Gastroesophageal sphincter (tissue), 4 donors: ENCODE results near the gene ACAA1. TPM values are rescaled to one million over a fixed set of nuclear protein-coding genes. Genes with fewer than 3 reads are reported as not detected.

ENCODE experiments used
- ATAC-seq: fragments of 150-250 bp; one replicate; pipeline ENCODE4 v1.9.1; 2016; ENCODE audit warnings: mild to moderate bottlenecking, moderate library complexity
- H3K27ac ChIP-seq, 4 donors: fragments of 200-600 bp; sonication (generic) in 3 of 4; 1 replicate in 3 of 4; 2 replicates in 1 of 4; pipeline ENCODE4 v1.5.1; 2016 to 2019
- H3K27me3 ChIP-seq: fragments of 200-600 bp; sonication (generic); one replicate; pipeline ENCODE4 v1.5.1; 2019
- H3K36me3 ChIP-seq, 2 donors: fragments of 200-600 bp; sonication (generic); one replicate each; pipeline ENCODE4 v1.5.1; 2019; ENCODE audit warnings: control low read depth in 1 of 2
- H3K4me1 ChIP-seq, 3 donors: fragments of 200-600 bp; sonication (generic); 1 replicate in 2 of 3; 2 replicates in 1 of 3; pipeline ENCODE4 v1.5.1; 2016 to 2019; ENCODE audit warnings: control low read depth in 2 of 3
- H3K4me3 ChIP-seq, 2 donors: fragments of 200-600 bp; sonication (generic); one replicate each; pipeline ENCODE4 v1.5.1; 2019; ENCODE audit warnings: mild to moderate bottlenecking in 1 of 2, moderate library complexity in 1 of 2
- H3K9me3 ChIP-seq, 3 donors: fragments of 200-600 bp; sonication (generic); one replicate each; pipeline ENCODE4 v1.5.1; 2017 to 2019; ENCODE audit warnings: control low read depth in 2 of 3
- CTCF ChIP-seq, 4 experiments: fragments of 200-600 bp in 2 of 4; fragments of 450-650 bp in 2 of 4; sonication (generic) in 1 of 4; IDR thresholded peaks; one replicate each; pipeline ENCODE4 v1.5.1; 2017 to 2019; ENCODE audit warnings: antibody characterized with exemption in 4 of 4, mild to moderate bottlenecking in 2 of 4, moderate library complexity in 2 of 4
- EP300 ChIP-seq: sonication (generic); formaldehyde crosslinking; IDR thresholded peaks from one replicate; pipeline ENCODE4 v1.6.1; 2017; ENCODE audit warnings: antibody characterized with exemption, mild to moderate bottlenecking
- POLR2A ChIP-seq, 2 donors: fragments of 450-650 bp; IDR thresholded peaks; one replicate each; pipeline ENCODE4 v1.6.1; 2017; ENCODE audit warnings: antibody characterized with exemption in 2 of 2, mild to moderate bottlenecking in 2 of 2, moderate library complexity in 1 of 2
- POLR2AphosphoS5 ChIP-seq: sonication (generic); formaldehyde crosslinking; IDR thresholded peaks from one replicate; pipeline ENCODE4 v1.6.1; 2017; ENCODE audit warnings: antibody characterized with exemption
- WGBS, 2 donors: methylation state at CpG; one replicate each; pipeline ENCODE4 v1.1.5; 2018; ENCODE audit warnings: low coverage in 1 of 2; 5-methylcytosine and 5-hydroxymethylcytosine counted together
- total RNA-seq, 4 donors: library from RNA; depleted of rRNA; stranded (reverse); fragments of >200 nt; gene quantifications; one replicate each; pipeline ENCODE4 v1.1.0, GENCODE V29; 2016

Gene ACAA1
- total RNA-seq, 4 donors from 2014 or later = 28.3 to 46.6 (median 41.2) TPM

DNA sequence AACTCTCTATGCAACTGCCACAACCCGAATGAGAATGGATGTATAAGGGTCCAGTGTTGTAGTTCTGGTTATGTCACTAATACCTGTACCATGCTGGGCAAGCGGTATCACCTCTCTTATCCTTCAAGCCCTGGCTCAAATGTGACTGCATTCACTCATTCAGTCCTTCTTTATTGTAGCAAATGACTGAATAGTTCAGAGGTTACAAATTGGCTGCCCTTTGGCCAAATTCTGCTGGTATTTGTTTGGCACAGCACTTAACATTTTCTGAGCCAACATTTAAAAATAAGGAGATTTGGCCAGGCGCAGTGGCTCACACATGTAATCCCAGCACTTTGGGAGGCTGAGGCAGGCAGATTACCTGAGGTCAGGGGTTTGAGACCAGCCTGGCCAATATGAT is 50.4 kb downstream of the ACAA1 start:
- ATAC-seq = no peak
- Histone ChIP-seq H3K36me3 (no peaks in the 10 kb centered on the region), H3K27me3 (no peaks in the 10 kb centered on the region), H3K4me3 (no peak overlapping the region), H3K4me1 (no peaks in the 10 kb centered on the region), H3K27ac (no peak overlapping the region), H3K9me3 (peaks cover 0 to 30% (median 0%) of the 10 kb centered on the region in 3 donors)
- 73 to 93% methylated on average over 2 to 3 of the region's 3 CpGs for WGBS, 2 donors
- TF ChIP-seq CTCF (IDR thresholded peaks at IDR 0.05) (no peak), POLR2AphosphoS5 (no peak), EP300 (no peak), POLR2A (IDR thresholded peaks at IDR 0.05) (no peak)

DNA sequence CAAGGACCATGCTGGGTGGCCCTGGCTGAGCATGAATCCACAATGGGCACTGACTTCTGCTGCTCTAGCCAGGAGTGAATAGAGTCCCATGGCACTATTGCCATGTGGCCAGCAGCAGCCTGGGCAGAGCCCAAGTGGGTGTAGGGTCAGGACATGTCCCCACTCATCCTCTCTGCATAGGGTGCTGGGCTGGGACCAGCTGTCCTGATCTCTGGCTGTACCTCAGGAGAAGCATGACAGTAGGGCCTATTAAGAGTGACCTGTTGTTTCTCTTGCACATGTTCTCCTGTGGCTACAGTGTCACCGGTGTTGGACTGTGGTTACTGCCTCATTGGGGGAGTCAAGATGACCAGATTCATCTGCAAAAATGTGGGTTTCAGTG is 51.0 kb downstream of the ACAA1 start:
- no peak for ATAC-seq
- TF ChIP-seq POLR2A (IDR thresholded peaks at IDR 0.05) (no peak), EP300 (no peak), POLR2AphosphoS5 (no peak), CTCF (IDR thresholded peaks at IDR 0.05) (no peak)
- no CpG with 5 or more reads among the region's 1 CpG for WGBS, 2 donors

DNA sequence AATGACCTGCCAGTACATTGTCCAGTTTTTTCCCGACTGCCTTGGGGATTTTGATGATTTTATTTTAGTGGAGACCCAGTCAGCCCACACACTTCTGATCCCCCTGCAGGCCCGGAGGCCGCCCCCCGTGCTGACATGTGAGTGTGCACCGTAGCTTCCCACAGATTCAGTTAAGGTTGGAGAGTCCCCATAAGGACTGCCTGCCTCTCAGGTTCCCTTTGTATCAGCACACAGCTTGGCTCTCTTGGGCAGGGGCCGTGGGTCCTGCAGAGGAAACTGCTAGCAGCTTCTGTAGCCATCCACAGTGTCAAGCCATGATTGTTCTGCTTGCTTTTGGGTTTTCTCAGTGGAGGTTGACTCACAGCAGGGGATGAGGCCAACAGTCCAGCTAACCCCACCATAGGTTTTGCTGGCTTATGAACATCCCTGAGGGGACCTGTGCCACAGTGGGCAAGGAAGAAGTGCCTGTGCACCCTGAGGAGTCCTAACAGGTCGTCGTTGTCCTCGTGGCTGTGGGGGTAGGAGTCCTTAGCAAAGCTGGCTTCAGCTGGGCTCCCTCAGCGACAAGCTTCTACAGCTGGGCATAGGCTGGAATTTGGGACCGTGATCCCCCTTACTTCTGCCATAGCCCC is 51.5 kb downstream of the ACAA1 start:
- Histone ChIP-seq H3K27me3 (no peaks in the 10 kb centered on the region), H3K4me1 (no peaks in the 10 kb centered on the region), H3K27ac (no peak overlapping the region), H3K9me3 (peaks cover 0 to 30% (median 0%) of the 10 kb centered on the region in 3 donors), H3K4me3 (no peak overlapping the region), H3K36me3 (no peaks in the 10 kb centered on the region)
- WGBS, 2 donors = 83% methylated on average over 4 of the region's 11 CpGs; no CpG with 5 or more reads in 1 of the 2 donors
- ATAC-seq = peak; percentile 16
- no peak for TF ChIP-seq POLR2A (IDR thresholded peaks at IDR 0.05)
- TF ChIP-seq EP300 = no peak
- TF ChIP-seq CTCF (IDR thresholded peaks at IDR 0.05) = no peak
- TF ChIP-seq POLR2AphosphoS5 = no peak

More for the DNA sequence above, 51.0 kb downstream of the ACAA1 start:
- H3K36me3 ChIP-seq = no peaks in the 10 kb centered on the region
- H3K4me3 ChIP-seq = no peak overlapping the region
- H3K27me3 ChIP-seq = no peaks in the 10 kb centered on the region
- no peak overlapping the region for H3K27ac ChIP-seq
- H3K9me3 ChIP-seq = peaks cover 0 to 30% (median 0%) of the 10 kb centered on the region in 3 donors
- H3K4me1 ChIP-seq = no peaks in the 10 kb centered on the region

- Histone ChIP-seq H3K4me1 (no peaks in the 10 kb centered on the region), H3K36me3 (no peaks in the 10 kb centered on the region), H3K4me3 (no peak overlapping the region), H3K27ac (no peak overlapping the region), H3K9me3 (peaks cover 0 to 30% (median 0%) of the 10 kb centered on the region in 3 donors), H3K27me3 (no peaks in the 10 kb centered on the region)
- WGBS, 2 donors = 56% methylated on average over 3 of the region's 7 CpGs; no CpG with 5 or more reads in 1 of the 2 donors
- ATAC-seq = peak; percentile 53
- no peak for TF ChIP-seq POLR2AphosphoS5
- no peak for TF ChIP-seq EP300
- no peak for TF ChIP-seq POLR2A (IDR thresholded peaks at IDR 0.05)
- TF ChIP-seq CTCF (IDR thresholded peaks at IDR 0.05) = no peak
These were observed 52.3 kb downstream of the ACAA1 start for GRCh38 chr3:38084334-38085310.
